Cardiac muscle cell (in vitro differentiated cells and primary cell): ENCODE results near the gene MBNL2. TPM values are rescaled to one million over a fixed set of nuclear protein-coding genes. Genes with fewer than 3 reads are reported as not detected.

Source experiments
- DNase-seq, 2 donors: peaks; one replicate each; pipeline versions ENCODE4 v3.0.0 to v3.0.0-alpha.2; 2010 to 2017; ENCODE audit warnings: low read depth in 1 of 2, low spot score in 1 of 2
- H3K27ac ChIP-seq: fragments of 200-600 bp; sonication (generic); 2 replicates; pipeline ENCODE4 v1.5.1; 2016
- H3K27me3 ChIP-seq: fragments of 200-600 bp; sonication (generic); 2 replicates; pipeline ENCODE4 v1.6.0; 2016; ENCODE audit warnings: control low read depth
- H3K36me3 ChIP-seq: fragments of 200-600 bp; sonication (generic); 2 replicates; pipeline ENCODE4 v1.5.1; 2016; ENCODE audit warnings: control low read depth
- H3K4me1 ChIP-seq: fragments of 200-600 bp; sonication (generic); 2 replicates; pipeline ENCODE4 v1.8.1; 2017; ENCODE audit warnings: low read depth, mild to moderate bottlenecking, mixed run types
- H3K4me3 ChIP-seq: fragments of 200-600 bp; sonication (generic); 2 replicates; pipeline ENCODE4 v1.5.1; 2016; ENCODE audit warnings: mild to moderate bottlenecking
- H3K9me3 ChIP-seq: fragments of 200-600 bp; sonication (generic); 2 replicates; pipeline ENCODE4 v1.5.1; 2017; ENCODE audit warnings: low read depth, mild to moderate bottlenecking, control low read depth
- CTCF ChIP-seq: IDR thresholded peaks from 2 replicates; pipeline ENCODE4 v1.5.1; 2012; ENCODE audit warnings: low read depth, mild to moderate bottlenecking, low read length
- polyA plus RNA-seq: library from polyadenylated mRNA; unstranded; fragments of >200 nt; fragmentation: Nextera tagmentation; extraction: Ambion mirVana; gene quantifications from 2 replicates; pipeline ENCODE4 v1.2.1, GENCODE V29; 2016
- total RNA-seq: library from RNA; depleted of rRNA; stranded (reverse); fragments of >200 nt; gene quantifications from 2 replicates; pipeline ENCODE4 v1.2.3, GENCODE V29; 2016

MBNL2 gene
- total and polyA plus RNA-seq, 2 experiments from 2014 or later: 15.2 to 27.8 TPM

GRCh38 chr13:97276862-97277269 lies 54.7 kb downstream of the MBNL2 start:
- no peaks in the 10 kb centered on the region for H3K9me3 ChIP-seq
- no peak for DNase-seq
- no peaks in the 10 kb centered on the region for H3K4me1 ChIP-seq
- H3K27ac ChIP-seq: no peak overlapping the region
- no peak overlapping the region for H3K4me3 ChIP-seq
- H3K36me3 ChIP-seq: peaks cover 4% of the 10 kb centered on the region
- no peaks in the 10 kb centered on the region for H3K27me3 ChIP-seq
- TF ChIP-seq CTCF: no peak

- Histone ChIP-seq H3K27ac (no peak overlapping the region), H3K4me3 (no peak overlapping the region), H3K9me3 (no peaks in the 10 kb centered on the region), H3K4me1 (no peaks in the 10 kb centered on the region), H3K36me3 (peaks cover 4% of the 10 kb centered on the region), H3K27me3 (no peaks in the 10 kb centered on the region)
- TF ChIP-seq CTCF: no peak
- no peak for DNase-seq
Measured at GRCh38 chr13:97278435-97279411, 56.6 kb downstream of the MBNL2 start.

GRCh38 chr13:97279913-97280312 lies 57.8 kb downstream of the MBNL2 start:
- Histone ChIP-seq H3K36me3 (peaks cover 4% of the 10 kb centered on the region), H3K4me3 (no peak overlapping the region), H3K27me3 (no peaks in the 10 kb centered on the region), H3K4me1 (no peaks in the 10 kb centered on the region), H3K9me3 (no peaks in the 10 kb centered on the region), H3K27ac (no peak overlapping the region)
- DNase-seq: peak in 1 of 2 donors; percentile 47
- no peak for TF ChIP-seq CTCF

GRCh38 chr13:97280478-97280877 lies 58.3 kb downstream of the MBNL2 start:
- H3K27ac ChIP-seq: no peak overlapping the region
- no peaks in the 10 kb centered on the region for H3K4me1 ChIP-seq

GRCh38 chr13:97281028-97281427 lies 58.9 kb downstream of the MBNL2 start:
- Histone ChIP-seq H3K36me3 (peaks cover 2% of the 10 kb centered on the region), H3K27ac (no peak overlapping the region), H3K27me3 (no peaks in the 10 kb centered on the region), H3K9me3 (no peaks in the 10 kb centered on the region), H3K4me1 (no peaks in the 10 kb centered on the region), H3K4me3 (no peak overlapping the region)
- no peak for DNase-seq
- TF ChIP-seq CTCF: no peak

More at GRCh38 chr13:97280478-97280877, 58.3 kb downstream of the MBNL2 start:
- DNase-seq: no peak
- Histone ChIP-seq H3K27me3 (no peaks in the 10 kb centered on the region), H3K36me3 (peaks cover 4% of the 10 kb centered on the region), H3K4me3 (no peak overlapping the region), H3K9me3 (no peaks in the 10 kb centered on the region)
- no peak for TF ChIP-seq CTCF
